Activated CD8-positive, alpha-beta T cell treated with anti-CD3 and anti-CD28 coated beads for 36 hours (primary cell): ENCODE results near the gene COL24A1. TPM values are rescaled to one million over a fixed set of nuclear protein-coding genes. Genes with fewer than 3 reads are reported as not detected.

Experiments
- ATAC-seq: fragments of 200-7000 bp; cut with Tn5 transposase; one replicate; pipeline ENCODE4 v1.10.0; 2021; ENCODE audit warnings: mild to moderate bottlenecking, moderate library complexity
- CTCF ChIA-PET: fragments of 350-600 bp; sonication (Branson Sonifier 250); formaldehyde crosslinking; loops from one replicate; lab custom pipeline; 2021; ENCODE audit warnings: antibody characterized with exemption; lab: Charles Lee
- POLR2A ChIA-PET: fragments of 350-600 bp; sonication (Branson Sonifier 250); formaldehyde crosslinking; loops from one replicate; lab custom pipeline; 2021; ENCODE audit warnings: antibody characterized with exemption; lab: Charles Lee
- DNase-seq: peaks from one replicate; pipeline ENCODE4 v3.0.0-alpha.2; 2020
- H3K27ac Mint-ChIP-seq: one replicate; pipeline ENCODE4 v1.8.0; 2021; ENCODE audit warnings: mild to moderate bottlenecking, mixed read lengths
- H3K27me3 Mint-ChIP-seq: one replicate; pipeline ENCODE4 v1.8.0; 2021; ENCODE audit warnings: mixed read lengths
- H3K36me3 Mint-ChIP-seq: one replicate; pipeline ENCODE4 v1.8.0; 2021; ENCODE audit warnings: low read depth, mixed read lengths
- H3K4me1 Mint-ChIP-seq: one replicate; pipeline ENCODE4 v1.8.0; 2021; ENCODE audit warnings: low read depth, mixed read lengths
- H3K4me3 Mint-ChIP-seq: one replicate; pipeline ENCODE4 v1.8.0; 2021; ENCODE audit warnings: mild to moderate bottlenecking, moderate library complexity, mixed read lengths
- H3K9me3 Mint-ChIP-seq: one replicate; pipeline ENCODE4 v1.8.0; 2021; ENCODE audit warnings: mixed read lengths
- CTCF ChIP-seq: fragments of 200-600 bp; IDR thresholded peaks from one replicate; pipeline ENCODE4 v1.8.0; 2022; ENCODE audit warnings: antibody characterized with exemption, mild to moderate bottlenecking
- intact Hi-C: fragments of 100-400 bp; cut with micrococcal nuclease; formaldehyde crosslinking; loops from one replicate; pipeline ENCODE4 v1.10.0; 2022
- total RNA-seq, 2 experiments: library from RNA; stranded (reverse); gene quantifications; one replicate each; pipeline ENCODE4 v1.2.3, GENCODE V29; 2021

Gene COL24A1
- total RNA-seq, 2 experiments from 2014 or later, result not detected

DNA sequence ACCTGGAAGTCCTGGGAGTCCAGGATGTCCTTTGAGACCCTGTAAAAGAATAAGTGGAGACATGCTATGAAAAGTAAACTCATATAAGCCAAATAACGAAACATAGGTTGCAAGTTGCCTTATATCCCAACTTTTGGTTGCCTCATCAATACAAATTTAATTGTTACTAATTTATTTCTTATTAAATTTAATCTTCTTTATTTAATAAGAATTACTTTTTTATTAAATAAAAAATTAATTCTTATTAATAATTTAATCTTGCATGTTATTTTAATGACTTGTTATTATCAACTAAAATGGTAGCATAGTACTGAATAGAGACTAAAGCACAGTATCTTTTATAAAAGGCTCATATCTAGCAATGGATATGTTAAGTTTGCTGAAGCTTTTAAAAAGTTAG lies 92.9 kb downstream of the COL24A1 start:
- no peak for TF ChIP-seq CTCF
- Mint-ChIP-seq H3K36me3 (no peaks in the 10 kb centered on the region), H3K4me1 (no peaks in the 10 kb centered on the region), H3K4me3 (no peak overlapping the region), H3K27me3 (no peaks in the 10 kb centered on the region), H3K27ac (no peak overlapping the region), H3K9me3 (no peaks in the 10 kb centered on the region)
- ATAC-seq, result no peak
- POLR2A ChIA-PET, result no interaction called here
- intact Hi-C loops, result no loop called here
- CTCF ChIA-PET, result no interaction called here
- DNase-seq, result no peak

GRCh38 chr1:86062453-86062852 lies 94.1 kb downstream of the COL24A1 start:
- no peak overlapping the region for H3K27ac Mint-ChIP-seq
- no peaks in the 10 kb centered on the region for H3K36me3 Mint-ChIP-seq
- no peaks in the 10 kb centered on the region for H3K9me3 Mint-ChIP-seq
- H3K4me3 Mint-ChIP-seq, result no peak overlapping the region
- ChIA-PET CTCF (no interaction called here), POLR2A (no interaction called here)
- DNase-seq (no peak), ATAC-seq (no peak)
- no peaks in the 10 kb centered on the region for H3K27me3 Mint-ChIP-seq
- H3K4me1 Mint-ChIP-seq, result no peaks in the 10 kb centered on the region
- no peak for TF ChIP-seq CTCF
- intact Hi-C loops, result no loop called here

DNA sequence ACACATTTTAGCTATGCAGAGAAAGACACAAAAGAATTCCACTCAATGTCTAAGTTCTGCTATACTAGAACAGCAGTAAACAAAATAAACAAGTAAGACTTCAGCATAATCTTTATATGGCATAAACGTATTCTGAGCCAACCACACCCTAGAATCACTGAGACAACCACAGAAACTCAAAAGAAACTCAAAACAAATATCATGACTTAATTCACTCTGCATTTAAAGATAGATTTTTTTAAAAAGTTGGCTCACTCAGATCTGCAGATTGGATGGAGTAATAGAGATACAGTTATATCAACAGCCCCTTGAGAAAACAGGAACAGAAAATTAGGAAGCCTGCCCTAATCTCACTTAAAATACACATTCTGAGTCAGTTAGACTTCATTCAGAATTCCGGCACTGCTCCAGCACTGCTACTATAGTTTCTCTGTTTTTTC lies 95.0 kb downstream of the COL24A1 start:
- CTCF ChIA-PET, result no interaction called here
- intact Hi-C loops, result no loop called here

GRCh38 chr1:86054396-86054795 lies 102.2 kb downstream of the COL24A1 start:
- POLR2A ChIA-PET, result no interaction called here
- no peaks in the 10 kb centered on the region for H3K36me3 Mint-ChIP-seq

More for the DNA sequence above, 95.0 kb downstream of the COL24A1 start:
- no peak overlapping the region for H3K27ac Mint-ChIP-seq
- H3K4me3 Mint-ChIP-seq, result no peak overlapping the region
- POLR2A ChIA-PET, result no interaction called here
- H3K27me3 Mint-ChIP-seq, result no peaks in the 10 kb centered on the region
- no peak for TF ChIP-seq CTCF
- H3K9me3 Mint-ChIP-seq, result no peaks in the 10 kb centered on the region
- no peaks in the 10 kb centered on the region for H3K36me3 Mint-ChIP-seq
- DNase-seq (no peak), ATAC-seq (no peak)
- H3K4me1 Mint-ChIP-seq, result no peaks in the 10 kb centered on the region

More at GRCh38 chr1:86054396-86054795, 102.2 kb downstream of the COL24A1 start:
- no peak for ATAC-seq
- no peak for DNase-seq
- TF ChIP-seq CTCF, result no peak
- H3K4me3 Mint-ChIP-seq, result no peak overlapping the region
- no peaks in the 10 kb centered on the region for H3K27me3 Mint-ChIP-seq
- H3K9me3 Mint-ChIP-seq, result no peaks in the 10 kb centered on the region
- no peaks in the 10 kb centered on the region for H3K4me1 Mint-ChIP-seq
- no peak overlapping the region for H3K27ac Mint-ChIP-seq
- intact Hi-C loops, result no loop called here
- CTCF ChIA-PET, result no interaction called here
